SJCRH30 (cell line): ENCODE results near the gene HNRNPD. TPM values are rescaled to one million over a fixed set of nuclear protein-coding genes. Genes with fewer than 3 reads are reported as not detected.
"Not testable (repeated sequence)": the region's sequence is repeated elsewhere in the genome, so short reads cannot be mapped to it uniquely, and the experiment has no call there.

Experiments
- DNase-seq, 2 experiments: peaks; one replicate each; pipeline ENCODE4 v3.0.0-alpha.2; 2015 to 2020
- H3K27ac ChIP-seq: fragments of 250-450 bp; sonication (Bioruptor Pico); 2 replicates; pipeline ENCODE4 v1.5.1; 2020; ENCODE audit warnings: mild to moderate bottlenecking, moderate library complexity
- H3K27me3 ChIP-seq: fragments of 250-450 bp; sonication (Bioruptor Pico); 2 replicates; pipeline ENCODE4 v1.5.1; 2020; ENCODE audit warnings: mild to moderate bottlenecking, moderate library complexity
- H3K36me3 ChIP-seq: fragments of 250-450 bp; sonication (Bioruptor Pico); 2 replicates; pipeline ENCODE4 v1.5.1; 2020; ENCODE audit warnings: mild to moderate bottlenecking, moderate library complexity
- H3K4me1 ChIP-seq: fragments of 250-450 bp; sonication (Bioruptor Pico); 2 replicates; pipeline ENCODE4 v1.5.1; 2020; ENCODE audit warnings: mild to moderate bottlenecking, moderate library complexity
- H3K4me3 ChIP-seq: fragments of 250-450 bp; sonication (Bioruptor Pico); 2 replicates; pipeline ENCODE4 v1.5.1; 2020; ENCODE audit warnings: mild to moderate bottlenecking, moderate library complexity
- H3K9me3 ChIP-seq: fragments of 250-450 bp; sonication (Bioruptor Pico); replicated peaks from 2 replicates; pipeline ENCODE4 v1.5.1; 2020; ENCODE audit warnings: mild to moderate bottlenecking, moderate library complexity
- total RNA-seq: library from RNA; depleted of rRNA; stranded (reverse); fragments of >200 nt; shearing (Covaris generic); gene quantifications from 2 replicates; pipeline ENCODE4 v1.2.3, GENCODE V29; 2014; rRNA removed

HNRNPD gene
- 188 and 200 TPM in 2 replicates for total RNA-seq

GRCh38 chr4:82373816-82374625 is at the start of gene HNRNPD:
Gene HNRNPD (minus strand): TSS chr4:82373991. CDS start chr4:82373678, 313 bp downstream.
- H3K36me3 ChIP-seq, result peaks cover 42% of the 10 kb centered on the region
- peaks cover 9% of the 10 kb centered on the region for H3K4me1 ChIP-seq
- DNase-seq, result peak; percentile 100
- no peaks in the 10 kb centered on the region for H3K9me3 ChIP-seq
- H3K4me3 ChIP-seq, result peak within 1 kb of the TSS; percentile 98
- no peaks in the 10 kb centered on the region for H3K27me3 ChIP-seq
- peak within 1 kb of the TSS; percentile 99 for H3K27ac ChIP-seq

GRCh38 chr4:82422616-82423015 is 48.8 kb upstream of the HNRNPD start:
- no peak overlapping the region for H3K4me3 ChIP-seq
- no peaks in the 10 kb centered on the region for H3K9me3 ChIP-seq
- H3K4me1 ChIP-seq, result peaks cover 8% of the 10 kb centered on the region
- peaks cover 52% of the 10 kb centered on the region for H3K36me3 ChIP-seq
- peak in 1 of 2 experiments; percentile 50 for DNase-seq
- H3K27ac ChIP-seq, result peak overlapping the region; percentile 0; the same call in 1 of the 2 replicates
- peaks cover 10% of the 10 kb centered on the region; the same call in 1 of the 2 replicates for H3K27me3 ChIP-seq

- peaks cover 46% of the 10 kb centered on the region for H3K36me3 ChIP-seq
- H3K27me3 ChIP-seq, result peaks cover 10% of the 10 kb centered on the region; the same call in 1 of the 2 replicates
- H3K4me1 ChIP-seq, result peaks cover 8% of the 10 kb centered on the region
- no peaks in the 10 kb centered on the region for H3K9me3 ChIP-seq
- no peak overlapping the region for H3K27ac ChIP-seq
- DNase-seq, result no peak
- no peak overlapping the region for H3K4me3 ChIP-seq
Measured at GRCh38 chr4:82421796-82422560, 48.2 kb upstream of the HNRNPD start.

- no peak for DNase-seq
- H3K36me3 ChIP-seq, result peaks cover 20% of the 10 kb centered on the region
- H3K27ac ChIP-seq, result no peak overlapping the region
- no peaks in the 10 kb centered on the region for H3K4me1 ChIP-seq
- peaks cover 10% of the 10 kb centered on the region; the same call in 1 of the 2 replicates for H3K27me3 ChIP-seq
- H3K9me3 ChIP-seq, result no peaks in the 10 kb centered on the region
- no peak overlapping the region for H3K4me3 ChIP-seq
Measured at GRCh38 chr4:82419451-82419850, 45.7 kb upstream of the HNRNPD start.

GRCh38 chr4:82415922-82416365 is 42.2 kb upstream of the HNRNPD start:
- Histone ChIP-seq H3K36me3 (no peaks in the 10 kb centered on the region), H3K4me3 (no peak overlapping the region), H3K27ac (no peak overlapping the region), H3K9me3 (no peaks in the 10 kb centered on the region), H3K27me3 (no peaks in the 10 kb centered on the region), H3K4me1 (no peaks in the 10 kb centered on the region)
- DNase-seq, result no peak

GRCh38 chr4:82415061-82415460 is 41.3 kb upstream of the HNRNPD start:
- not testable (repeated sequence) for H3K27me3 ChIP-seq, H3K9me3 ChIP-seq, H3K4me3 ChIP-seq, H3K4me1 ChIP-seq, DNase-seq, H3K36me3 ChIP-seq, H3K27ac ChIP-seq

GRCh38 chr4:82403725-82404124 is 29.9 kb upstream of the HNRNPD start:
- no peaks in the 10 kb centered on the region for H3K36me3 ChIP-seq
- no peaks in the 10 kb centered on the region for H3K27me3 ChIP-seq
- H3K9me3 ChIP-seq, result no peaks in the 10 kb centered on the region
- no peak overlapping the region for H3K27ac ChIP-seq
- no peak for DNase-seq
- no peak overlapping the region for H3K4me3 ChIP-seq
- H3K4me1 ChIP-seq, result no peaks in the 10 kb centered on the region

- no peak for DNase-seq
- H3K36me3 ChIP-seq, result no peaks in the 10 kb centered on the region
- H3K27ac ChIP-seq, result no peak overlapping the region
- no peaks in the 10 kb centered on the region for H3K27me3 ChIP-seq
- no peak overlapping the region for H3K4me3 ChIP-seq
- no peaks in the 10 kb centered on the region for H3K4me1 ChIP-seq
- H3K9me3 ChIP-seq, result no peaks in the 10 kb centered on the region
Measured at GRCh38 chr4:82402196-82402775, 28.5 kb upstream of the HNRNPD start.

GRCh38 chr4:82401600-82401999 is 27.8 kb upstream of the HNRNPD start:
- H3K9me3 ChIP-seq, result no peaks in the 10 kb centered on the region
- no peak overlapping the region for H3K4me3 ChIP-seq
- no peak for DNase-seq
- no peak overlapping the region for H3K27ac ChIP-seq
- no peaks in the 10 kb centered on the region for H3K4me1 ChIP-seq
- no peaks in the 10 kb centered on the region for H3K36me3 ChIP-seq
- no peaks in the 10 kb centered on the region for H3K27me3 ChIP-seq

- H3K27me3 ChIP-seq, result no peaks in the 10 kb centered on the region
- no peaks in the 10 kb centered on the region for H3K4me1 ChIP-seq
- peaks cover 5% of the 10 kb centered on the region; the same call in 1 of the 2 replicates for H3K9me3 ChIP-seq
- H3K4me3 ChIP-seq, result no peak overlapping the region
- H3K36me3 ChIP-seq, result no peaks in the 10 kb centered on the region
- H3K27ac ChIP-seq, result no peak overlapping the region
- no peak for DNase-seq
Measured at GRCh38 chr4:82398263-82398662, 24.5 kb upstream of the HNRNPD start.

GRCh38 chr4:82397527-82397926 is 23.7 kb upstream of the HNRNPD start:
- Histone ChIP-seq H3K9me3 (peaks cover 5% of the 10 kb centered on the region; the same call in 1 of the 2 replicates), H3K4me3 (no peak overlapping the region), H3K27ac (no peak overlapping the region), H3K27me3 (no peaks in the 10 kb centered on the region), H3K36me3 (no peaks in the 10 kb centered on the region), H3K4me1 (no peaks in the 10 kb centered on the region)
- no peak for DNase-seq

GRCh38 chr4:82394896-82395295 is 21.1 kb upstream of the HNRNPD start:
- H3K9me3 ChIP-seq, result peaks cover 5% of the 10 kb centered on the region; the same call in 1 of the 2 replicates
- no peak overlapping the region for H3K4me3 ChIP-seq
- H3K36me3 ChIP-seq, result no peaks in the 10 kb centered on the region
- H3K27ac ChIP-seq, result no peak overlapping the region
- no peaks in the 10 kb centered on the region for H3K4me1 ChIP-seq
- no peak for DNase-seq
- no peaks in the 10 kb centered on the region for H3K27me3 ChIP-seq

- H3K9me3 ChIP-seq, H3K36me3 ChIP-seq, H3K4me3 ChIP-seq, H3K27me3 ChIP-seq, H3K27ac ChIP-seq, H3K4me1 ChIP-seq, DNase-seq: not testable (repeated sequence)
Measured at GRCh38 chr4:82390061-82390460, 16.3 kb upstream of the HNRNPD start.

GRCh38 chr4:82388405-82388804 is 14.6 kb upstream of the HNRNPD start:
- no peak overlapping the region for H3K27ac ChIP-seq
- peaks cover 3% of the 10 kb centered on the region; the same call in 1 of the 2 replicates for H3K9me3 ChIP-seq
- no peak for DNase-seq
- H3K36me3 ChIP-seq, result no peaks in the 10 kb centered on the region
- no peaks in the 10 kb centered on the region for H3K4me1 ChIP-seq
- no peak overlapping the region for H3K4me3 ChIP-seq
- no peaks in the 10 kb centered on the region for H3K27me3 ChIP-seq

GRCh38 chr4:82386312-82386711 is 12.5 kb upstream of the HNRNPD start:
- not testable (repeated sequence) for H3K4me1 ChIP-seq, H3K4me3 ChIP-seq, H3K9me3 ChIP-seq

More at GRCh38 chr4:82386312-82386711, 12.5 kb upstream of the HNRNPD start:
- not testable (repeated sequence) for DNase-seq, H3K27me3 ChIP-seq, H3K27ac ChIP-seq, H3K36me3 ChIP-seq
